RPMI7951 (cell line): ENCODE data around the gene TBKBP1. TPM values are rescaled to one million over a fixed set of nuclear protein-coding genes. Genes with fewer than 3 reads are reported as not detected.

Experiments
- DNase-seq: peaks from one replicate; pipeline ENCODE4 v3.0.0-alpha.2; 2012; ENCODE audit warnings: low read depth
- total RNA-seq: library from RNA; depleted of rRNA; stranded (reverse); fragments of >200 nt; shearing (Covaris generic); gene quantifications from 2 replicates; pipeline ENCODE4 v1.2.3, GENCODE V29; 2014

Gene TBKBP1
- total RNA-seq, 1 experiment from 2014 or later, result 0.48 TPM

GRCh38 chr17:47698749-47699535, 5.0 kb downstream of the TBKBP1 start:
- peak; percentile 32 for DNase-seq

DNA sequence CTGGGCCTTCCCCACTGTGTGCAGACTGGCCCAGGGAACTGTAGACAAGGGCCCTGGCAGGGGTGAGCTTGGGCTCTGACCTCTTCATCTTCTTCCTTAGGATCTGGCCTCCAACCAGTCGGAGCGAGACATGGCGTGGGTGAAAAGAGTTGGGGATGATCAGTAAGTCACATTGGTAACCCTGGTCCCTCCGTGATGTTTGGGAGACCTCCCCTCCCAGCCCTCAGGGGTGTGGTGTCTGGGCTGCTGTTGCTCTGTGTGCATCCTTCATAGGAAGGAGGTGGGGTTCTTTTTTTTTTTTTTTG, 5.5 kb downstream of the TBKBP1 start:
- no peak for DNase-seq

GRCh38 chr17:47700471-47701449, 6.8 kb downstream of the TBKBP1 start:
- no peak for DNase-seq

- no peak for DNase-seq
Measured at GRCh38 chr17:47701608-47702007, 7.6 kb downstream of the TBKBP1 start.

DNA sequence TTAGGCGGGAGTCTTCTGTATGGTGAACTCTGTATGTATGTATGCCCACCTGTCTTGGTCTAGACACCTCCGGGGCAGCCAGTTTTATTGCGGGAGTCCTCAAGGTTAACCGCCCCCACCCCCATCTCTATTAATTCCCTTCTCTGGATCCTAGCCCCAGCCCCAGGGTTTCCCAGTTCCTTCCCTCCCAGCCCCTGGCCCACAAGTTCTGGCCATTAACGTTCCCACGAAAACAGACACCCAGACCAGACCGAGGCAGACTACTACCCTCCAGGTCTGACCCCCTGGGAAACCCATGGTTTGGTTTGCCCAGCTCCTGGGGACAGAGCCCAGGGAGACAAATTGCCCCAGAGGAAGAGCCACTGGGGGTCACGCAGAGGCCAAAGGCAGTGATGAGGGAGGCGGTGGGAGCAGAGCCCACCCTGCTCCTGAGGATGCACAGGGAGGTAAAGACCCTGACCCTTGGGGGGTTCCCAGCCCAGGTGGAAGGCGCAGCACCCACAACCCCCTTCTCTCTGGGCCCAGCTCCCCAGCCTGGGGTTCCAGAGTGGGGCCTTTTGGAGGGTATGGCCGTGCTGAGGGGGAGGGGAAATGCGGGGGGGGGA, 8.5 kb downstream of the TBKBP1 start:
- no peak for DNase-seq

DNA sequence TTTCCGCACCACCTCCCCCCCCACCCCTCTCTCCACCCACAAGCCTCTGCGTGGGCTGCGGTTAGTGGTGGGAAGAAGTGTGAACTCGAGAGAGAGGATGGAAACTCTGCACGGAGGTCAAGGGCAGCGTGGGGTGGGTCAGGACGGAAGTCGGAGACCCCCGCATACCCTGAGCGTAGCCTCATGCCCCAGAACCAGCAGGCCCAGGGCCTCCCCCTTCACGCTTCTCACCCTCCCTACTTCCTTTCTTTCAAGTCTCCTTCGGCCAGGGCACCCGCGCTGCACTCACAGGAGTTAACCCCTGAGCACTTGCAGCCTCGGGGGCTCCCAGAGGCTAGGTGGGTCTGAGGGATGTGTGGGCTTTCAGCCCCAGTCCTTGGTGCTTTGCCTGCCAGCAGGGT, 9.2 kb downstream of the TBKBP1 start:
- DNase-seq, result no peak

DNA sequence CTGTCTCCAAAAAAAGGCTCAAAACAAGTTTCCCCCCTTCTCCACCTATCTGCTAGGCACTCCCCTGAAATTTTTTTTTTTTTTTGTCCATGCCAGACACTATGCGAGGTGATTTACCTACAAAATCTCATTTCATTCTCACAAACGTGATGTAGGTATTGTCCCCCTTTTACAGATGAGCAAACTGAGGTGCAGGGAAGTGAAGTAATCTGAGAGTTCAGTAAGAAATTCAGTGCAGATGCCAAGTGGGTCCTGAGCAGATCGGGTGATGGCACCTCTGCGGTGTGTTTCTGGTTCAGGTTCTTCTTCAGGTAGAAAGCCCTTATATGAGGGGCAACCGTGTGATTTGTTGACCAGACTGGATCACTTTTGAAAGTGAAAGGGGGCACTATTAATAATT, 9.7 kb downstream of the TBKBP1 start:
- no peak for DNase-seq

GRCh38 chr17:47704116-47704515, 10.2 kb downstream of the TBKBP1 start:
- DNase-seq, result no peak

GRCh38 chr17:47704736-47705135, 10.8 kb downstream of the TBKBP1 start:
- DNase-seq, result no peak

- DNase-seq, result no peak
Measured at GRCh38 chr17:47705536-47706530, 11.9 kb downstream of the TBKBP1 start.

- peak; percentile 54 for DNase-seq
Measured at GRCh38 chr17:47707056-47707804, 13.3 kb downstream of the TBKBP1 start.

- DNase-seq, result no peak
Measured at GRCh38 chr17:47707884-47708283, 13.9 kb downstream of the TBKBP1 start.

DNA sequence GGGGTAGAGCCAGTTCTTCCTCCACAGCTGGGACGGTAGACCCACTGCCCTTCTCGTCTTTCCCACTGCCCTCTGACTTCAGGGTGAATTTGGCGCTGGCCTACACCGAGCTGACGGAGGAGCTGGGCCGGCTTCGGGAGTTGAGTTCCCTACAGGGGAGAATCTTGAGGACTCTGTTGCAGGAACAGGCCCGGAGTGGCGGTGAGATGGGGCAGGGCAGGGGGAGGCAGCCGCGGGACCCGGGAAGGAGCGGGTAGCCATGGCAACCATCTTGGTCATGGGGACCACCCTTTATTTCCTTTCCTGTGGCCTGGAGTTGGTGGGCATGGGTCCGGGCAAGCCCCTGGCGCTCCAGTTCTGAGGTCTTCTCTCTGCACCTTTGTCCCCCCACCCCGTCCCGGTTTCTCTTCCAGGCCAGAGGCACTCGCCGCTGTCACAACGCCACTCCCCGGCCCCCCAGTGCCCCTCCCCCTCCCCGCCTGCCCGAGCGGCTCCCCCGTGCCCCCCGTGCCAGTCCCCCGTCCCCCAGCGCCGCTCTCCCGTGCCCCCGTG, 14.4 kb downstream of the TBKBP1 start:
- no peak for DNase-seq

GRCh38 chr17:47708864-47709541, 15.0 kb downstream of the TBKBP1 start:
- DNase-seq, result peak; percentile 22

DNA sequence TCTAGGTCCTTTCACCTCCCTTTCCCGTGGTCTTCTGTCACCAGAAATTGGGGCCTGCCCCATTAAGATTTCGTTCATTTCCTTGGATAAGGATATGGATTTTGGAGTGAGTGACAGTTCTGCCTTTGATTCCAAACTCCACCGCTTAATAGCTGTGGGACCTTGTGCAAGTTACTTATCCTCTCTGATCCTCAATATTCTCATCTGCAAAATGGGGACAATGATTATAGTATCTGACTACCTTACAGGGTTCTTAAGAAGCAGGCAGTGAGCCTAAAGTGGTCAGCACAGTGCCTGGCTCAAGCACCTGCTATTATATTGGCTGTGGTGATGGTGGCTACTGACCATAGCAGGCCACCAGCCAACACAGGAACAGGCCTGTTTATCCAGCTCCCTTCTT, 15.6 kb downstream of the TBKBP1 start:
- no peak for DNase-seq

- DNase-seq, result no peak
Measured at GRCh38 chr17:47711366-47712099, 17.6 kb downstream of the TBKBP1 start.

- DNase-seq, result no peak
Measured at GRCh38 chr17:47712330-47713023, 18.5 kb downstream of the TBKBP1 start.

GRCh38 chr17:47713980-47714700, 20.2 kb downstream of the TBKBP1 start:
- DNase-seq, result no peak
